Hepatocyte (in vitro differentiated cells): ENCODE results near the gene SLC9A8. TPM values are rescaled to one million over a fixed set of nuclear protein-coding genes. Genes with fewer than 3 reads are reported as not detected.
A peak's percentile ranks its signal among the peaks of the same experiment; 100 is the strongest.

ENCODE experiments used
- DNase-seq: peaks from one replicate; pipeline ENCODE4 v3.0.0-alpha.2; 2016; ENCODE audit warnings: low spot score
- H2AFZ ChIP-seq: fragments of 200-600 bp; sonication (generic); 2 replicates; pipeline ENCODE4 v1.6.0; 2016; ENCODE audit warnings: antibody characterized with exemption, mild to moderate bottlenecking
- H3K27ac ChIP-seq: fragments of 200-600 bp; sonication (generic); 2 replicates; pipeline ENCODE4 v1.5.1; 2016; ENCODE audit warnings: mild to moderate bottlenecking
- H3K27me3 ChIP-seq: fragments of 200-600 bp; sonication (generic); 2 replicates; pipeline ENCODE4 v1.6.1; 2016
- H3K36me3 ChIP-seq: fragments of 200-600 bp; sonication (generic); replicated peaks from 2 replicates; pipeline ENCODE4 v1.5.1; 2016; ENCODE audit warnings: low read depth; ENCODE audit not compliant: insufficient read depth
- H3K4me1 ChIP-seq: fragments of 200-600 bp; sonication (generic); 2 replicates; pipeline ENCODE4 v1.5.1; 2016; ENCODE audit warnings: mild to moderate bottlenecking, moderate library complexity; ENCODE audit not compliant: insufficient read depth
- H3K4me2 ChIP-seq: fragments of 200-600 bp; sonication (generic); 2 replicates; pipeline ENCODE4 v1.6.0; 2016
- H3K4me3 ChIP-seq: fragments of 200-600 bp; sonication (generic); 2 replicates; pipeline ENCODE4 v1.5.1; 2016; ENCODE audit warnings: mild to moderate bottlenecking
- H3K79me2 ChIP-seq: fragments of 200-600 bp; sonication (generic); 2 replicates; pipeline ENCODE4 v1.6.0; 2017; ENCODE audit warnings: mild to moderate bottlenecking
- H3K9me2 ChIP-seq: fragments of 200-600 bp; sonication (generic); replicated peaks from 2 replicates; pipeline ENCODE4 v1.6.0; 2017; ENCODE audit warnings: mild to moderate bottlenecking; ENCODE audit not compliant: insufficient read depth
- H3K9me3 ChIP-seq: fragments of 200-600 bp; sonication (generic); 2 replicates; pipeline ENCODE4 v1.5.1; 2016; ENCODE audit warnings: low read depth, mild to moderate bottlenecking
- H4K20me1 ChIP-seq: fragments of 200-600 bp; sonication (generic); 2 replicates; pipeline ENCODE4 v1.6.0; 2016; ENCODE audit warnings: mild to moderate bottlenecking; ENCODE audit not compliant: insufficient read depth, poor library complexity, severe bottlenecking
- CTCF ChIP-seq: fragments of 200-600 bp; sonication (generic); IDR thresholded peaks from 2 replicates; pipeline ENCODE4 v1.5.1; 2016; ENCODE audit warnings: antibody characterized with exemption, mild to moderate bottlenecking; ENCODE audit not compliant: poor library complexity
- EZH2 ChIP-seq: fragments of 200-600 bp; sonication (generic); IDR thresholded peaks from 2 replicates; pipeline ENCODE4 v1.6.1; 2016; ENCODE audit warnings: antibody characterized with exemption, mild to moderate bottlenecking, borderline replicate concordance
- EZH2phosphoT487 ChIP-seq: fragments of 200-600 bp; sonication (generic); IDR thresholded peaks from one replicate; pipeline ENCODE4 v1.6.1; 2018; ENCODE audit warnings: antibody characterized with exemption, mild to moderate bottlenecking, low read depth, moderate library complexity; ENCODE audit not compliant: unreplicated experiment, severe bottlenecking
- WGBS: methylation state at CpG from one replicate; pipeline ENCODE4 v1.1.6; 2016; ENCODE audit warnings: low lambda C conversion rate; ENCODE audit errors: missing lambda C conversion rate; 5-methylcytosine and 5-hydroxymethylcytosine counted together
- polyA plus RNA-seq: library from polyadenylated mRNA; unstranded; fragments of >200 nt; fragmentation: Nextera tagmentation; extraction: Ambion mirVana; gene quantifications from 2 replicates; pipeline ENCODE4 v1.2.1, GENCODE V29; 2016
- small RNA-seq: library from RNA; depleted of rRNA; stranded (forward); fragments of <200 nt; gene quantifications from one replicate; pipeline ENCODE3, GENCODE V24; 2014
- total RNA-seq: library from RNA; depleted of rRNA; stranded (reverse); fragments of >200 nt; gene quantifications from 2 replicates; pipeline ENCODE4 v1.2.3, GENCODE V29; 2014

The SLC9A8 gene
- total and polyA plus RNA-seq, 2 experiments from 2014 or later: 4.9 to 6.7 TPM

DNA sequence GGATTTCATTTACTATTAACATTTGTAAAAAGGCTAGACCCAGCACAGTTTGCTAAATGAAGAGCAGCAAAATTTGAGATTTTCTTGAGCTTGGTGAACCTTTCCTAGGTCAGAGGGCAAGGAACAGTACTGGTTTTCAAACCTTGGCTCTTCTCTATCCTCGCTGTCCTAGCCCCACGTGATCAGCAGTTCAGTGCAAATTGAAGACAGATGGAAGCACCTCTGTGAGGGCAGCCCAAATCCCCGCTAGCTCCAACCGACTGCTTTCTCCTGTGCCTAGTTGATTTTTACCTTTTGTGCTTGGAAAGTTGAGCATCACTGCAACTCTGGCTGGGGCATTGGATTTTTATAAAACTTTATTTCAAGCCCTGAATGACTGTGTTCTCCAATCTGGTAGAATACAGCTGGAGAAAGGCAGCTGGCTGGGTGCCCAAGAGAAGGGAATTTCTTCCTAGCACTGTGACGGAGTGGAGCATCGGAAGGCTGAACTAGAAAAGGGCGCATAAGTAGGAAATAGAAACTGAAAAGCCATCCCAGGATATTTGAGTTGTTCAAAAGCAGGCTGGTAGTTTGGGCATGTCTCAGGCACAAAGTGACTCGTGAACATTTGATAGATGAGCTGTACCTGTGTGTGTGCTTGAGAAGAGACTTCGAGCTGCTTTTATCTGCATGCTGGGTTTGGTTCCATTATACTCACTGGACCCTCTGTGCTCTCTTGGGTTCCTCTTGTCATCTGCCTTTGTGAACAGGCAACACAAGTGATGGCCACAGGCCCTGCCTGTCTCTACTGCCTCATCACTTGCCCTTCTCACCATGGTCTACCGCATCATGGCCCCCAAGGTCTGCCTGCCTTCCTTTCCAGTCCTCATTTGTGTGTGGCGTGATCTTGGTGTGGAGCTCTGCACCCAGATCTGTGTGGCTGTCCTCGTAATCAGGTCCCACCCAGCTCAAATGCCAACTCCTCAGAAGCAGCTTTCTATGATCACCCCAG lies 125.8 kb downstream of the SLC9A8 start:
- no peaks in the 10 kb centered on the region for H3K36me3 ChIP-seq
- peak; percentile 56 for DNase-seq
- H3K9me2 ChIP-seq: no peaks in the 10 kb centered on the region
- no peak for TF ChIP-seq EZH2phosphoT487
- TF ChIP-seq EZH2: no peak
- no peak for TF ChIP-seq CTCF
- peak overlapping the region; percentile 82 for H3K4me2 ChIP-seq
- WGBS: 66% methylated on average over 12 of the region's 12 CpGs
- H3K27ac ChIP-seq: peak overlapping the region; percentile 92
- peaks cover 60% of the 10 kb centered on the region for H4K20me1 ChIP-seq
- H3K4me1 ChIP-seq: peaks cover 16% of the 10 kb centered on the region
- no peaks in the 10 kb centered on the region for H3K27me3 ChIP-seq
- no peaks in the 10 kb centered on the region for H3K9me3 ChIP-seq
- H3K79me2 ChIP-seq: peaks cover 71% of the 10 kb centered on the region
- peak overlapping the region; percentile 85 for H3K4me3 ChIP-seq
- H2AFZ ChIP-seq: no peak overlapping the region

GRCh38 chr20:49941456-49941855 lies 128.8 kb downstream of the SLC9A8 start:
- Histone ChIP-seq H3K27ac (no peak overlapping the region), H3K9me3 (no peaks in the 10 kb centered on the region), H3K9me2 (no peaks in the 10 kb centered on the region), H3K79me2 (peaks cover 90% of the 10 kb centered on the region), H4K20me1 (peaks cover 73% of the 10 kb centered on the region), H3K4me2 (no peak overlapping the region), H3K4me3 (no peak overlapping the region), H2AFZ (no peak overlapping the region), H3K36me3 (no peaks in the 10 kb centered on the region), H3K27me3 (no peaks in the 10 kb centered on the region), H3K4me1 (peaks cover 16% of the 10 kb centered on the region)
- TF ChIP-seq EZH2 (no peak), CTCF (no peak), EZH2phosphoT487 (no peak)
- WGBS: 98% methylated on average over 15 of the region's 15 CpGs
- no peak for DNase-seq

Small RNAs within 50 kb of the gene (small RNA-seq; reads per million reads assigned to genes)
- gene RF00017 (not detected), gene RF00019 (not detected), gene RNU6-919P (not detected)

Other genes starting within 250 kb of the SLC9A8 start
- 22.5 and 26.1 TPM in 2 replicates for gene PTGIS, start 244.7 kb upstream of the SLC9A8 start, total RNA-seq
- gene PTGIS, start 244.7 kb upstream of the SLC9A8 start, polyA plus RNA-seq: 25.4 and 27.4 TPM in 2 replicates
- 41.8 and 42.5 TPM in 2 replicates for gene B4GALT5, start 99.0 kb upstream of the SLC9A8 start, total RNA-seq
- 12.0 and 12.9 TPM in 2 replicates for gene B4GALT5, start 99.0 kb upstream of the SLC9A8 start, polyA plus RNA-seq
- 4.9 and 5.9 TPM in 2 replicates for gene SPATA2, start 102.7 kb downstream of the SLC9A8 start, total RNA-seq
- gene SPATA2, start 102.7 kb downstream of the SLC9A8 start, polyA plus RNA-seq: 9.6 and 10.1 TPM in 2 replicates
- gene RNF114, start 123.6 kb downstream of the SLC9A8 start, total RNA-seq: 67.1 and 93.7 TPM in 2 replicates
- 64.8 and 65.8 TPM in 2 replicates for gene RNF114, start 123.6 kb downstream of the SLC9A8 start, polyA plus RNA-seq
- 2.9 and 3.0 TPM in 2 replicates for gene SNAI1, start 170.2 kb downstream of the SLC9A8 start, total RNA-seq
- gene SNAI1, start 170.2 kb downstream of the SLC9A8 start, polyA plus RNA-seq: 8.4 and 9.8 TPM in 2 replicates